Thyroid gland (tissue), 4 donors: ENCODE results near the gene DNAJC25.

Source experiments
- CTCF ChIP-seq, 6 experiments: fragments of 200-600 bp in 3 of 6; fragments of 450-650 bp in 3 of 6; sonication (generic) in 3 of 6; IDR thresholded peaks; one replicate each; pipeline ENCODE4 v1.5.1; 2016 to 2019; ENCODE audit warnings: antibody characterized with exemption in 6 of 6, mild to moderate bottlenecking in 2 of 6, inconsistent platforms in 1 of 6, moderate library complexity in 1 of 6
- POLR2A ChIP-seq, 2 donors: fragments of 450-650 bp; IDR thresholded peaks; one replicate each; pipeline ENCODE4 v1.6.1; 2017; ENCODE audit warnings: antibody characterized with exemption in 2 of 2, mild to moderate bottlenecking in 2 of 2, moderate library complexity in 1 of 2

DNA sequence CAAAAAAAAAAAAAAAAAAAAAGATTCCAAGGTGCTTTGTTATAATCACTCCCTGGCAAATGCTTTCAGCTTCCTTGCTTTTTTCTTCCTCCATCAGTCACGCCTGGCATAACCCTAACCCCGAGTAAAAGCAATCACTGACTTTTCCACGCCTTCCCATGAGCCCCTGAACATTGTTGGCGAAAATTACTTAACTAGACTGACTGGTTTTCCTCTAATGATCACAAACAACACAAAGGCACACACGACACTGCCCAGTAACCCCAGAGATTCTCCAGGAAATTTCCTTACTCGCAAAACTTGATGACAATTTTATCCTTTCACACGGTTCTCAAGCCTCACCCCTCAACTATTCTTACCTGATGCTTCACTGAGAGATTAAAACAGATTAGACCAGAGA is 20.3 kb upstream of the DNAJC25 start:
- TF ChIP-seq CTCF (IDR thresholded peaks at IDR 0.05) (no peak), POLR2A (IDR thresholded peaks at IDR 0.05) (peak in 1 of 2 donors; percentile 18)
